Activated B cell treated with CpG ODN at 0.5 μM for 24 hours (primary cell): ENCODE results near the gene MFNG. TPM values are rescaled to one million over a fixed set of nuclear protein-coding genes. Genes with fewer than 3 reads are reported as not detected.

Experiments
- ATAC-seq: fragments of 200-7000 bp; cut with Tn5 transposase; one replicate; pipeline ENCODE4 v1.10.0; 2021; ENCODE audit warnings: low read depth, mild to moderate bottlenecking, moderate library complexity
- CTCF ChIA-PET: fragments of 350-600 bp; sonication (Branson Sonifier 250); formaldehyde crosslinking; loops from one replicate; lab custom pipeline; 2021; ENCODE audit warnings: antibody characterized with exemption; lab: Charles Lee
- POLR2A ChIA-PET: fragments of 350-600 bp; sonication (Branson Sonifier 250); formaldehyde crosslinking; loops from one replicate; lab custom pipeline; 2021; ENCODE audit warnings: antibody characterized with exemption; lab: Charles Lee
- DNase-seq: peaks from one replicate; pipeline ENCODE4 v3.0.0; 2022
- H3K27ac Mint-ChIP-seq: one replicate; pipeline ENCODE4 v1.8.0; 2020; ENCODE audit warnings: mixed read lengths
- H3K27me3 Mint-ChIP-seq: one replicate; pipeline ENCODE4 v1.8.0; 2021; ENCODE audit warnings: mixed read lengths
- H3K36me3 Mint-ChIP-seq: one replicate; pipeline ENCODE4 v1.8.0; 2021; ENCODE audit warnings: low read depth, mixed read lengths
- H3K4me1 Mint-ChIP-seq: one replicate; pipeline ENCODE4 v1.8.0; 2021; ENCODE audit warnings: mixed read lengths
- H3K4me3 Mint-ChIP-seq: one replicate; pipeline ENCODE4 v1.8.0; 2020; ENCODE audit warnings: mild to moderate bottlenecking, mixed read lengths
- H3K9me3 Mint-ChIP-seq: one replicate; pipeline ENCODE4 v1.8.0; 2020; ENCODE audit warnings: mixed read lengths
- intact Hi-C: fragments of 100-400 bp; cut with micrococcal nuclease; formaldehyde crosslinking; loops from one replicate; pipeline ENCODE4 v1.15.1; 2024
- total RNA-seq: library from RNA; stranded (reverse); gene quantifications from 2 replicates; pipeline ENCODE4 v1.2.3, GENCODE V29; 2022
- TF ChIP-seq, protein P1 (sequence below): fragments of 200-600 bp; IDR thresholded peaks from one replicate; pipeline ENCODE4 v1.8.0; 2022; ENCODE audit warnings: antibody characterized with exemption, mild to moderate bottlenecking

Gene MFNG
- total RNA-seq, 1 donor from 2014 or later: 90.6 TPM

- intact Hi-C loops: no loop called here
- CTCF ChIA-PET: no interaction called here
- DNase-seq (no peak), ATAC-seq (no peak)
- Mint-ChIP-seq H3K36me3 (no peaks in the 10 kb centered on the region), H3K4me3 (no peak overlapping the region), H3K27ac (no peak overlapping the region), H3K9me3 (no peaks in the 10 kb centered on the region), H3K4me1 (no peaks in the 10 kb centered on the region), H3K27me3 (peaks cover 32% of the 10 kb centered on the region)
- POLR2A ChIA-PET: no interaction called here
- TF ChIP-seq, protein P1, sequence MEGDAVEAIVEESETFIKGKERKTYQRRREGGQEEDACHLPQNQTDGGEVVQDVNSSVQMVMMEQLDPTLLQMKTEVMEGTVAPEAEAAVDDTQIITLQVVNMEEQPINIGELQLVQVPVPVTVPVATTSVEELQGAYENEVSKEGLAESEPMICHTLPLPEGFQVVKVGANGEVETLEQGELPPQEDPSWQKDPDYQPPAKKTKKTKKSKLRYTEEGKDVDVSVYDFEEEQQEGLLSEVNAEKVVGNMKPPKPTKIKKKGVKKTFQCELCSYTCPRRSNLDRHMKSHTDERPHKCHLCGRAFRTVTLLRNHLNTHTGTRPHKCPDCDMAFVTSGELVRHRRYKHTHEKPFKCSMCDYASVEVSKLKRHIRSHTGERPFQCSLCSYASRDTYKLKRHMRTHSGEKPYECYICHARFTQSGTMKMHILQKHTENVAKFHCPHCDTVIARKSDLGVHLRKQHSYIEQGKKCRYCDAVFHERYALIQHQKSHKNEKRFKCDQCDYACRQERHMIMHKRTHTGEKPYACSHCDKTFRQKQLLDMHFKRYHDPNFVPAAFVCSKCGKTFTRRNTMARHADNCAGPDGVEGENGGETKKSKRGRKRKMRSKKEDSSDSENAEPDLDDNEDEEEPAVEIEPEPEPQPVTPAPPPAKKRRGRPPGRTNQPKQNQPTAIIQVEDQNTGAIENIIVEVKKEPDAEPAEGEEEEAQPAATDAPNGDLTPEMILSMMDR: no peak
Measured at GRCh38 chr22:37526376-37526775, 40.2 kb upstream of the MFNG start.

DNA sequence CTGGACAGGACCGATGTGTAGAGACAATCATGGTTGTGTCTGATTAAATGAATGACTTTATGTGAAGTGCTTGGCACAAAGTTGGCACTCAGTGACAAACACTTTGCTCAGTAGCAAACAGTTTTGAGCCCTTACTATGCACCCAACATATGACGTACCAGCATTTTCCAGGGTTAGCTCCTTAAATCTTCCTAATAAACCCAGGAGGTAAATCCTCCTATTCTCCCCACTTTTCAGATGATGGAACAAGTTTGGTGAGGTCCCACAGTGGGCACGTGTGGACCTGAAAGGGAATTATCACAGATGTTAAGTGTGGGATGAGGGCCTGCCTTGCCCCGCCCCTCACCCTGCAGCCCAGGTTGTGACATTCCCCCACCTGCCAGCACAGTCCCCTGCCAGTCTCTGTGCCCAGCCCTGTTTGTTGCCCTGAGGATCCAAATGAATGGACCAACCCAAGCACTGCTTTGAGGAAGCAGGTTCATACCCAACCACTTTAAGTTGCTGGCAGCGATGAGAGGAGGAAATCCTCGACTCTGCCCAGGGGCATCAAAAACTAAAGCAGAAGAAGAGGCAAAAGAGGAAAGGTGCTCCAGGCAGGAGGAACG is 39.7 kb upstream of the MFNG start:
- H3K4me1 Mint-ChIP-seq: no peaks in the 10 kb centered on the region
- H3K9me3 Mint-ChIP-seq: no peaks in the 10 kb centered on the region
- no peak for DNase-seq
- H3K36me3 Mint-ChIP-seq: no peaks in the 10 kb centered on the region
- intact Hi-C loops: no loop called here
- ATAC-seq: no peak
- no peak overlapping the region for H3K4me3 Mint-ChIP-seq
- CTCF ChIA-PET: no interaction called here
- H3K27ac Mint-ChIP-seq: no peak overlapping the region
- H3K27me3 Mint-ChIP-seq: peaks cover 35% of the 10 kb centered on the region
- TF ChIP-seq, protein P1: no peak
- POLR2A ChIA-PET: no interaction called here

DNA sequence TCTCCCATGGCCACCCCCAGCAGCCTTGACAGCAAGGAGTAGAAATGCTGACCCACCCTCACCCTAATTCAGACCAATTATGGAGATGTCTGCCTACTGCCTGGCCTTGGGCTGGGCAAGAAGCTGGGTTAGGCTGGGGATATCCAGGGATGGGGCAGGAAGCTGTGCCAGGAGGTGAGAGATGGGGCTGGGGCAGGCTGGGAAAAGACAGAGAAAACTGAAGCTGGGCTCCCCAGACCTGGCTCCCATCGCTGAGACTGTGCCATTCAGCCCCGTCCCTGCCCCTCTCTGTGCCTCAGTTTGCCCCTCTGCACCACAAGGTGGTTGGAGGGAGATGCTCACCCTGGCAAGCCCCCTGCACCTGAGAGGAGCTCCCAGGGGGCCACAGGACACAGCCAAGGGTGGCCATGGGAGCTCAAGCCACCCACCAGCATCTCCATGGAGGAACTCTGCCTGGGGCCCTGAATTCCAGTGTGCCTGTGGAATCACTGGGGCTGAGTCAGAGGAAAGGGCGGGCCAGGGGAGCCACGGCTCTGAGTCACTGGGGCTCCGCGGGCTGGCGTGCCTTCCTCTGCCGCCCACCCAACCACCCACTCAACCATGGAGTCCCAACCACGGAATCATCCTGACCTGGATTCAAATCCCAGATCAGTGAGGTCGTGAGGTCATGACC is 39.0 kb upstream of the MFNG start:
- H3K27ac Mint-ChIP-seq: no peak overlapping the region
- H3K36me3 Mint-ChIP-seq: no peaks in the 10 kb centered on the region
- H3K9me3 Mint-ChIP-seq: no peaks in the 10 kb centered on the region
- TF ChIP-seq, protein P1: no peak
- no peaks in the 10 kb centered on the region for H3K4me1 Mint-ChIP-seq
- no peak for ATAC-seq
- intact Hi-C loops: no loop called here
- POLR2A ChIA-PET: no interaction called here
- peaks cover 39% of the 10 kb centered on the region for H3K27me3 Mint-ChIP-seq
- no peak for DNase-seq
- CTCF ChIA-PET: no interaction called here
- H3K4me3 Mint-ChIP-seq: no peak overlapping the region

DNA sequence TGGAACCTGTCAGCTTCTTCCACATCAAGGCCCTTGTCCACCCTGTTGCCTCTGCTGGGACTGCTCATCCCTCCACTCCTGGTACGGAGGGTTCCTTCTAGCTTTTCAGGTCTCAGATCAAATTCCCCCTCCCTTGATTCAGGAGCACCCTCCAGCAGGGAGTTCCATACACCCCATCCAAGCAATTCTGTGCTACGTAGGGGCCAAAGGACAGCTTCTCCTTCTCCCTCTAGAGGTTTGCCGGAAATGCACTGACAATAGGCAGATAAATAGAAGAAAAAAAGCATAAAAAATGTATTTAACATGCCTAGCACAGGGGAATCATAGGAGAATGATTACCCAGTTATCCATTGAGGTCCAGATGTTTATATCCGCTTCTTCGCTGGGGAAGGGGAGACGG is 36.3 kb upstream of the MFNG start:
- intact Hi-C loops: no loop called here
- Mint-ChIP-seq H3K27ac (no peak overlapping the region), H3K4me3 (no peak overlapping the region), H3K36me3 (no peaks in the 10 kb centered on the region), H3K4me1 (peaks cover 4% of the 10 kb centered on the region), H3K9me3 (no peaks in the 10 kb centered on the region), H3K27me3 (peaks cover 44% of the 10 kb centered on the region)
- ATAC-seq (no peak), DNase-seq (no peak)
- CTCF ChIA-PET: interaction anchor here (0.9 kb wide), 1 partner anchor 45 kb away, joined by 3 read pairs; no protein-coding TSS in a partner anchor
- POLR2A ChIA-PET: no interaction called here
- TF ChIP-seq, protein P1: no peak

GRCh38 chr22:37521236-37521739 is 35.1 kb upstream of the MFNG start:
- H3K4me1 Mint-ChIP-seq: peaks cover 4% of the 10 kb centered on the region
- no peak for DNase-seq
- CTCF ChIA-PET: no interaction called here
- no peak for ATAC-seq
- no peak overlapping the region for H3K4me3 Mint-ChIP-seq
- H3K27me3 Mint-ChIP-seq: peaks cover 44% of the 10 kb centered on the region
- H3K9me3 Mint-ChIP-seq: peaks cover under 1% of the 10 kb centered on the region
- POLR2A ChIA-PET: no interaction called here
- TF ChIP-seq, protein P1: no peak
- H3K36me3 Mint-ChIP-seq: no peaks in the 10 kb centered on the region
- no peak overlapping the region for H3K27ac Mint-ChIP-seq
- intact Hi-C loops: no loop called here
